Gastrocnemius medialis (tissue), 4 donors: Measurements from ENCODE around the gene OR10P1. TPM values are rescaled to one million over a fixed set of nuclear protein-coding genes. Genes with fewer than 3 reads are reported as not detected.
"Not testable (repeated sequence)": the region's sequence is repeated elsewhere in the genome, so short reads cannot be mapped to it uniquely, and the experiment has no call there.

Experiments used
- ATAC-seq, 2 donors: fragments of 150-250 bp; one replicate each; pipeline ENCODE4 v1.9.1; 2016
- DNase-seq, 2 donors: peaks; one replicate each; pipeline ENCODE4 v3.0.0-alpha.2; 2019
- H3K27ac ChIP-seq, 4 donors: fragments of 200-600 bp; sonication (generic); 1 replicate in 1 of 4; 2 replicates in 3 of 4; pipeline ENCODE4 v1.5.1; 2016 to 2018; ENCODE audit warnings: mild to moderate bottlenecking in 2 of 4, moderate library complexity in 1 of 4
- H3K27me3 ChIP-seq, 3 donors: fragments of 200-600 bp; sonication (generic) in 2 of 3; 1 replicate in 1 of 3; 2 replicates in 2 of 3; pipeline versions ENCODE4 v1.5.1 to v1.6.0; 2016 to 2019; ENCODE audit warnings: mild to moderate bottlenecking in 1 of 3, moderate library complexity in 1 of 3
- H3K36me3 ChIP-seq, 2 donors: fragments of 200-600 bp; sonication (generic) in 1 of 2; one replicate each; pipeline ENCODE4 v1.5.1; 2017 to 2018
- H3K4me1 ChIP-seq, 2 donors: fragments of 200-600 bp; sonication (generic) in 1 of 2; one replicate each; pipeline ENCODE4 v1.5.1; 2016 to 2017; ENCODE audit warnings: mild to moderate bottlenecking in 2 of 2
- H3K4me3 ChIP-seq, 4 donors: fragments of 200-600 bp; sonication (generic) in 3 of 4; 1 replicate in 1 of 4; 2 replicates in 3 of 4; pipeline ENCODE4 v1.5.1; 2016 to 2019; ENCODE audit warnings: mild to moderate bottlenecking in 2 of 4
- H3K9me3 ChIP-seq, 3 donors: fragments of 200-600 bp; sonication (generic) in 2 of 3; 1 replicate in 1 of 3; 2 replicates in 2 of 3; pipeline ENCODE4 v1.5.1; 2016 to 2019
- CTCF ChIP-seq, 5 experiments: fragments of 450-650 bp in 3 of 5; fragments of 200-600 bp in 2 of 5; sonication (generic) in 2 of 5; IDR thresholded peaks in 4 of 5; conservative IDR thresholded peaks in 1 of 5; 1 replicate in 4 of 5; 2 replicates in 1 of 5; pipeline ENCODE4 v1.5.1; 2016 to 2019; ENCODE audit warnings: antibody characterized with exemption in 5 of 5, mild to moderate bottlenecking in 3 of 5, moderate library complexity in 3 of 5
- POLR2A ChIP-seq, 2 donors: fragments of 450-650 bp; IDR thresholded peaks; one replicate each; pipeline ENCODE4 v1.6.1; 2017; ENCODE audit warnings: antibody characterized with exemption in 2 of 2, mild to moderate bottlenecking in 2 of 2, moderate library complexity in 2 of 2
- in situ Hi-C, 4 donors: fragments of 200-750 bp; cut with MboI; loops; one replicate each; pipeline versions ENCODE4 v1.15.0 to v1.8.0; 2017; ENCODE audit warnings: low sequenced_read_pairs in 4 of 4
- intact Hi-C: fragments of 100-400 bp; cut with DNase I; formaldehyde crosslinking; loops from one replicate; pipeline ENCODE4 v1.15.1; 2023; ENCODE audit warnings: low total_unique reads
- total RNA-seq, 4 donors: library from RNA; depleted of rRNA; stranded (reverse); fragments of >200 nt; gene quantifications; one replicate each; pipeline versions ENCODE4 v1.1.0 to v1.2.3, GENCODE V29; 2016

OR10P1 gene
- not detected for total RNA-seq

- H3K27ac ChIP-seq, result no peak within 1 kb of the TSS
- H3K36me3 ChIP-seq, result no peaks in the 10 kb centered on the region
- no peak within 1 kb of the TSS for H3K4me3 ChIP-seq
- intact Hi-C loops, result no loop called here
- in situ Hi-C loops, result loop anchor here in 1 of 4 donors (25.0 kb wide), 1 partner anchor 300 kb away; the partner anchor contains the start of genes DGKA and PYM1
- DNase-seq (no peak), ATAC-seq (no peak)
- no peaks in the 10 kb centered on the region for H3K9me3 ChIP-seq
- TF ChIP-seq CTCF (IDR thresholded peaks at IDR 0.05 in 4 of 5, conservative IDR thresholded peaks at IDR 0.05 in 1 of 5) (no peak), POLR2A (IDR thresholded peaks at IDR 0.05) (no peak)
- peaks cover 0 to 2% (median 0%) of the 10 kb centered on the region in 3 donors for H3K27me3 ChIP-seq
- no peaks in the 10 kb centered on the region for H3K4me1 ChIP-seq
Measured at GRCh38 chr12:55636853-55637252, at the start of gene OR10P1. TSS of gene OR10P1 (plus strand) at chr12:55636892. CDS start at chr12:55636892, 0 bp downstream.

- H3K27ac ChIP-seq, DNase-seq, H3K4me3 ChIP-seq, H3K4me1 ChIP-seq, H3K9me3 ChIP-seq, intact Hi-C loops, in situ Hi-C loops, ATAC-seq, H3K36me3 ChIP-seq, H3K27me3 ChIP-seq: not testable (repeated sequence)
Measured at GRCh38 chr12:55590152-55590551, 46.5 kb upstream of the OR10P1 start.

- ATAC-seq, result no peak
Measured at GRCh38 chr12:55607821-55608594, 28.7 kb upstream of the OR10P1 start.

GRCh38 chr12:55610598-55610997 is 26.1 kb upstream of the OR10P1 start:
- TF ChIP-seq POLR2A (IDR thresholded peaks at IDR 0.05), result no peak
- TF ChIP-seq CTCF (IDR thresholded peaks at IDR 0.05 in 4 of 5, conservative IDR thresholded peaks at IDR 0.05 in 1 of 5), result no peak
- in situ Hi-C loops, result loop anchor here in 3 of 4 donors (25.0 kb wide), 1 partner anchor 423 kb away; no protein-coding TSS in a partner anchor
- H3K36me3 ChIP-seq, result no peaks in the 10 kb centered on the region

More at GRCh38 chr12:55607821-55608594, 28.7 kb upstream of the OR10P1 start:
- Histone ChIP-seq H3K4me3 (no peak overlapping the region), H3K27me3 (no peaks in the 10 kb centered on the region), H3K36me3 (no peaks in the 10 kb centered on the region), H3K4me1 (no peaks in the 10 kb centered on the region), H3K9me3 (no peaks in the 10 kb centered on the region), H3K27ac (no peak overlapping the region)
- in situ Hi-C loops (loop anchor here in 3 of 4 donors (25.0 kb wide), 1 partner anchor 421 kb away; no protein-coding TSS in a partner anchor), intact Hi-C loops (no loop called here)
- TF ChIP-seq POLR2A (IDR thresholded peaks at IDR 0.05), result no peak
- TF ChIP-seq CTCF (IDR thresholded peaks at IDR 0.05 in 4 of 5, conservative IDR thresholded peaks at IDR 0.05 in 1 of 5), result no peak
- DNase-seq, result no peak

GRCh38 chr12:55612646-55613045 is 24.0 kb upstream of the OR10P1 start:
- peaks cover 0 to 8% (median 0%) of the 10 kb centered on the region in 3 donors for H3K9me3 ChIP-seq

More at GRCh38 chr12:55610598-55610997, 26.1 kb upstream of the OR10P1 start:
- Histone ChIP-seq H3K27me3 (peaks cover 0 to 7% (median 0%) of the 10 kb centered on the region in 3 donors), H3K4me1 (no peaks in the 10 kb centered on the region), H3K4me3 (no peak overlapping the region), H3K9me3 (peaks cover 0 to 7% (median 0%) of the 10 kb centered on the region in 3 donors), H3K27ac (no peak overlapping the region)
- DNase-seq, result no peak
- intact Hi-C loops, result no loop called here
- no peak for ATAC-seq

More at GRCh38 chr12:55612646-55613045, 24.0 kb upstream of the OR10P1 start:
- in situ Hi-C loops (loop anchor here in 3 of 4 donors (25.0 kb wide), 1 partner anchor 425 kb away; no protein-coding TSS in a partner anchor), intact Hi-C loops (no loop called here)
- Histone ChIP-seq H3K27me3 (peaks cover 0 to 7% (median 0%) of the 10 kb centered on the region in 3 donors), H3K4me1 (no peaks in the 10 kb centered on the region), H3K4me3 (no peak overlapping the region), H3K27ac (no peak overlapping the region), H3K36me3 (no peaks in the 10 kb centered on the region)
- TF ChIP-seq CTCF (IDR thresholded peaks at IDR 0.05 in 4 of 5, conservative IDR thresholded peaks at IDR 0.05 in 1 of 5), result no peak
- TF ChIP-seq POLR2A (IDR thresholded peaks at IDR 0.05), result no peak
- no peak for ATAC-seq
- no peak for DNase-seq
